Measurements from ENCODE around the gene SEMA7A.
"Not testable (repeated sequence)": the region's sequence is repeated elsewhere in the genome, so short reads cannot be mapped to it uniquely, and the experiment has no call there.

- TF ChIP-seq FOXP2 (optimal IDR thresholded peaks at IDR 0.05; ENCODE audit: control extremely low read depth, extremely low read length, insufficient read depth); EZH2 (IDR thresholded peaks at IDR 0.05): not testable (repeated sequence)
Measured at GRCh38 chr15:74457036-74457435, 23.3 kb upstream of the SEMA7A start.
